H9 (cell line): ENCODE measurements around the gene WDR33. TPM values are rescaled to one million over a fixed set of nuclear protein-coding genes. Genes with fewer than 3 reads are reported as not detected.

Experiments used
- DNase-seq: peaks from one replicate; pipeline ENCODE4 v3.0.0-alpha.2; 2017
- H2AFZ ChIP-seq: one replicate; pipeline ENCODE4 v1.6.1; 2013; ENCODE audit warnings: mild to moderate bottlenecking, low read length, control low read depth, moderate library complexity
- H2AK5ac ChIP-seq: 2 replicates; pipeline ENCODE4 v1.6.1; 2013; ENCODE audit warnings: low read length, control low read depth, mixed read lengths; ENCODE audit not compliant: insufficient read length
- H2BK120ac ChIP-seq: one replicate; pipeline ENCODE4 v1.6.1; 2013; ENCODE audit warnings: low read depth, mild to moderate bottlenecking, low read length, control low read depth, inconsistent platforms; ENCODE audit not compliant: poor library complexity, severe bottlenecking
- H2BK12ac ChIP-seq: 2 replicates; pipeline ENCODE4 v1.6.1; 2013; ENCODE audit warnings: low read length, control low read depth, mixed read lengths, low read depth; ENCODE audit not compliant: insufficient read length
- H2BK15ac ChIP-seq: 2 replicates; pipeline ENCODE4 v1.6.1; 2013; ENCODE audit warnings: low read depth, low read length, control low read depth
- H2BK20ac ChIP-seq: one replicate; pipeline ENCODE4 v1.6.1; 2013; ENCODE audit warnings: low read depth, mild to moderate bottlenecking, low read length, control low read depth, inconsistent platforms; ENCODE audit not compliant: poor library complexity, severe bottlenecking
- H2BK5ac ChIP-seq: 2 replicates; pipeline ENCODE4 v1.6.1; 2013; ENCODE audit warnings: low read length, control low read depth, mixed read lengths; ENCODE audit not compliant: insufficient read length
- H3K14ac ChIP-seq: 2 replicates; pipeline ENCODE4 v1.6.1; 2013; ENCODE audit warnings: low read length, control low read depth; ENCODE audit not compliant: insufficient read depth
- H3K18ac ChIP-seq: 2 replicates; pipeline ENCODE4 v1.6.1; 2013; ENCODE audit warnings: low read depth, mild to moderate bottlenecking, mixed read lengths, low read length, control low read depth; ENCODE audit not compliant: insufficient read length
- H3K23ac ChIP-seq: 2 replicates; pipeline ENCODE4 v1.6.1; 2013; ENCODE audit warnings: low read length, control low read depth, mixed read lengths, low read depth; ENCODE audit not compliant: insufficient read length
- H3K23me2 ChIP-seq: 2 replicates; pipeline ENCODE4 v1.6.1; 2013; ENCODE audit warnings: low read depth, mild to moderate bottlenecking, mixed read lengths, low read length, control low read depth; ENCODE audit not compliant: insufficient read length, poor library complexity, severe bottlenecking
- H3K27ac ChIP-seq: 2 replicates; pipeline ENCODE4 v1.5.1; 2013; ENCODE audit warnings: low read length, control low read depth, mixed read lengths, low read depth; ENCODE audit not compliant: insufficient read length
- H3K27me3 ChIP-seq: 2 replicates; pipeline ENCODE4 v1.6.1; 2013; ENCODE audit warnings: low read length, control low read depth, inconsistent platforms; ENCODE audit not compliant: insufficient read depth
- H3K4ac ChIP-seq: 2 replicates; pipeline ENCODE4 v1.6.1; 2013; ENCODE audit warnings: low read depth, mild to moderate bottlenecking, control low read depth, inconsistent platforms, low read length, moderate library complexity
- H3K4me1 ChIP-seq: 2 replicates; pipeline ENCODE4 v1.6.1; 2013; ENCODE audit warnings: low read length, control low read depth, inconsistent platforms; ENCODE audit not compliant: insufficient read depth
- H3K4me2 ChIP-seq: 2 replicates; pipeline ENCODE4 v1.6.1; 2013; ENCODE audit warnings: low read length, control low read depth, mixed read lengths; ENCODE audit not compliant: insufficient read length, insufficient read depth
- H3K56ac ChIP-seq: 2 replicates; pipeline ENCODE4 v1.6.1; 2013; ENCODE audit warnings: low read depth, mild to moderate bottlenecking, mixed read lengths, low read length, control low read depth; ENCODE audit not compliant: insufficient read length
- H3K79me1 ChIP-seq: 2 replicates; pipeline ENCODE4 v1.6.1; 2013; ENCODE audit warnings: low read depth, mild to moderate bottlenecking, moderate library complexity, low read length, control low read depth, inconsistent platforms; ENCODE audit not compliant: insufficient read depth, poor library complexity, severe bottlenecking
- H3K79me2 ChIP-seq: 2 replicates; pipeline ENCODE4 v1.6.1; 2013; ENCODE audit warnings: low read length, control low read depth, inconsistent platforms; ENCODE audit not compliant: insufficient read depth
- H3K9ac ChIP-seq: 2 replicates; pipeline ENCODE4 v1.6.1; 2013; ENCODE audit warnings: low read length, control low read depth, mixed read lengths; ENCODE audit not compliant: insufficient read length; ENCODE audit errors: extremely low read depth
- H3K9me3 ChIP-seq: one replicate; pipeline ENCODE4 v1.6.1; 2013; ENCODE audit warnings: low read depth, low read length, inconsistent platforms; ENCODE audit not compliant: control insufficient read depth
- H3T11ph ChIP-seq: one replicate; pipeline ENCODE4 v1.6.1; 2013; ENCODE audit warnings: mild to moderate bottlenecking, low read length, control low read depth, inconsistent platforms
- H4K20me1 ChIP-seq: one replicate; pipeline ENCODE4 v1.6.1; 2013; ENCODE audit not compliant: control insufficient read depth, insufficient read length, insufficient read depth
- H4K5ac ChIP-seq: 2 replicates; pipeline ENCODE4 v1.6.1; 2013; ENCODE audit warnings: low read depth, mild to moderate bottlenecking, mixed read lengths, low read length, control low read depth; ENCODE audit not compliant: insufficient read length
- H4K8ac ChIP-seq: replicated peaks from 2 replicates; pipeline ENCODE4 v1.6.1; 2013; ENCODE audit warnings: low read length, control low read depth, mixed read lengths, low read depth; ENCODE audit not compliant: insufficient read length
- H4K91ac ChIP-seq: 2 replicates; pipeline ENCODE4 v1.6.1; 2013; ENCODE audit warnings: low read depth, mild to moderate bottlenecking, moderate library complexity, mixed read lengths, low read length, control low read depth; ENCODE audit not compliant: insufficient read length
- H3K27ac Mint-ChIP-seq, 3 experiments: 2 replicates in 2 of 3; 3 replicates in 1 of 3; pipeline ENCODE4 v1.8.0; 2020 to 2021; ENCODE audit warnings: mixed read lengths in 3 of 3, mild to moderate bottlenecking in 1 of 3, moderate library complexity in 1 of 3
- H3K27me3 Mint-ChIP-seq: 2 replicates; pipeline ENCODE4 v1.8.0; 2021; ENCODE audit warnings: low read depth, mild to moderate bottlenecking, moderate library complexity, mixed read lengths
- H3K36me3 Mint-ChIP-seq, 3 experiments: 2 replicates in 2 of 3; 3 replicates in 1 of 3; pipeline ENCODE4 v1.8.0; 2020 to 2021; ENCODE audit warnings: low read depth in 3 of 3, mixed read lengths in 3 of 3; ENCODE audit not compliant: insufficient read depth in 1 of 3
- H3K4me1 Mint-ChIP-seq, 2 experiments: 2 replicates each; pipeline ENCODE4 v1.8.0; 2020; ENCODE audit warnings: mixed read lengths in 2 of 2
- H3K4me3 Mint-ChIP-seq, 2 experiments: 2 replicates in 1 of 2; 3 replicates in 1 of 2; pipeline ENCODE4 v1.8.0; 2020 to 2021; ENCODE audit warnings: mild to moderate bottlenecking in 2 of 2, mixed read lengths in 2 of 2, moderate library complexity in 1 of 2
- H3K9me3 Mint-ChIP-seq, 2 experiments: 2 replicates in 1 of 2; 3 replicates in 1 of 2; pipeline ENCODE4 v1.8.0; 2020; ENCODE audit warnings: mild to moderate bottlenecking in 2 of 2, mixed read lengths in 2 of 2, moderate library complexity in 1 of 2
- WGBS: extraction: QIAGEN DNeasy Blood & Tissue Kit; methylation state at CpG from one replicate; pipeline ENCODE4 v1.1.7; 2013; ENCODE audit warnings: missing lambda C conversion rate, low lambda C conversion rate, mixed read lengths; ENCODE audit not compliant: insufficient read length; ENCODE audit errors: extremely low coverage; 5-methylcytosine and 5-hydroxymethylcytosine counted together
- total RNA-seq: library from RNA; stranded (reverse); gene quantifications from 2 replicates; pipeline ENCODE4 v1.2.1, GENCODE V29; 2021
- TF ChIP-seq, protein P1 (sequence below): fragments of 200-600 bp; sonication (generic); conservative IDR thresholded peaks from 3 replicates; pipeline ENCODE4 v1.8.0; 2021; ENCODE audit warnings: antibody characterized with exemption, mild to moderate bottlenecking

The WDR33 gene
- total RNA-seq, 1 experiment from 2014 or later: 86.0 TPM

DNA sequence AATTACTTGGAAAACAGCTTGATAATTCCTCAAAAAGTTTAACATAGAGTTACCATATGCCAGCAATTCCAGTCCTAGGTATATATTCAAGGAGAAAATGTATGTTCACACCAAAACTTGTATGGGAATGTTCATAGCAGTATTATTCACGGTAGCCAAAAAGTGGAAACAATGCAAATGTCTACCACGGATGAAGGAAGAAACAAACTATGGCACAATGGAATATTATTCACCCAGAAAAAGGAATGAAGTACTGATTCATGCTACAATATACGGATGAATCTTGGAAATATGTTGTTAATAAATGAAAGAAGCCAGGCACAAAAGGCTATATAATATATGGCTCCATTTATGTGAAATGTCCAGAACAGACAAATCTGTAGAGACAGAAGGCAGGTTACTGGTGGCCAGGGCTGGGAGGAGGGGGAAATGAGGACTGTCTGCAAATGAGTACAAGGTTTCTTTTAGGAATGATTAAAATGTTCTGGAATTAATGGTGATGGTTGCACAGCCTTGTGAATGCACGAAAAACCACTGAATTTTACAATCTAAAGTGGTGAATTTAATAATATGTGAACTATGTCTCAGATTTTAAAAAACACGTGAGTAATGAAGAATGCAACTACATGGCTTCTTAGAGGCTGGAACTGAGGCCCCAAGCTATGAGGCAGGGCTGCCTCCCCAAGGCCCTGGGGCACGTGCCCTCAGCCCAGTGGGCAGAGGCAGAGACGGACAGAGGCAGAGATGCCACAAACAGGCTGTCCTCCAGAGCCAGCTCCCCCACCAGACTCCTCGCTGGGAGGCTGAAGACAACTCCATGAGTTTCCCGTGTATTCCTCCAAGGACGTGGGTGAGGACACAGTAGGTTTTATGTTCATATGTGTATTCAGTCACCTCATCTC lies 140.7 kb downstream of the WDR33 start:
- Histone ChIP-seq H3K9me3 (no peaks in the 10 kb centered on the region), H3K79me2 (no peaks in the 10 kb centered on the region), H3K23me2 (no peaks in the 10 kb centered on the region), H2BK12ac (no peak overlapping the region), H4K91ac (no peak overlapping the region), H2BK5ac (no peak overlapping the region), H3K23ac (no peak overlapping the region), H3K27ac (no peak overlapping the region), H3K14ac (no peak overlapping the region), H2BK20ac (no peak overlapping the region), H3K4ac (no peak overlapping the region), H3K79me1 (no peaks in the 10 kb centered on the region), H3K18ac (no peak overlapping the region), H2AFZ (no peak overlapping the region), H4K5ac (no peak overlapping the region), H3K27me3 (peaks cover 9% of the 10 kb centered on the region), H4K8ac (no peak overlapping the region), H2BK120ac (no peak overlapping the region), H3K4me2 (no peak overlapping the region), H3K9ac (no peak overlapping the region), H2AK5ac (no peak overlapping the region), H2BK15ac (no peak overlapping the region), H3K56ac (no peak overlapping the region), H3T11ph (no peak overlapping the region), H4K20me1 (no peaks in the 10 kb centered on the region), H3K4me1 (no peaks in the 10 kb centered on the region)
- H3K4me3 Mint-ChIP-seq: no peak overlapping the region
- H3K27ac Mint-ChIP-seq: peak overlapping the region in 1 of 3 experiments; percentile 31; a peak in 1 of 7 replicates
- TF ChIP-seq, protein P1, sequence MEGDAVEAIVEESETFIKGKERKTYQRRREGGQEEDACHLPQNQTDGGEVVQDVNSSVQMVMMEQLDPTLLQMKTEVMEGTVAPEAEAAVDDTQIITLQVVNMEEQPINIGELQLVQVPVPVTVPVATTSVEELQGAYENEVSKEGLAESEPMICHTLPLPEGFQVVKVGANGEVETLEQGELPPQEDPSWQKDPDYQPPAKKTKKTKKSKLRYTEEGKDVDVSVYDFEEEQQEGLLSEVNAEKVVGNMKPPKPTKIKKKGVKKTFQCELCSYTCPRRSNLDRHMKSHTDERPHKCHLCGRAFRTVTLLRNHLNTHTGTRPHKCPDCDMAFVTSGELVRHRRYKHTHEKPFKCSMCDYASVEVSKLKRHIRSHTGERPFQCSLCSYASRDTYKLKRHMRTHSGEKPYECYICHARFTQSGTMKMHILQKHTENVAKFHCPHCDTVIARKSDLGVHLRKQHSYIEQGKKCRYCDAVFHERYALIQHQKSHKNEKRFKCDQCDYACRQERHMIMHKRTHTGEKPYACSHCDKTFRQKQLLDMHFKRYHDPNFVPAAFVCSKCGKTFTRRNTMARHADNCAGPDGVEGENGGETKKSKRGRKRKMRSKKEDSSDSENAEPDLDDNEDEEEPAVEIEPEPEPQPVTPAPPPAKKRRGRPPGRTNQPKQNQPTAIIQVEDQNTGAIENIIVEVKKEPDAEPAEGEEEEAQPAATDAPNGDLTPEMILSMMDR: no peak
- H3K9me3 Mint-ChIP-seq: no peaks in the 10 kb centered on the region
- no peaks in the 10 kb centered on the region; a peak in 1 of 7 replicates for H3K36me3 Mint-ChIP-seq
- H3K4me1 Mint-ChIP-seq: peaks cover 0 to 4% of the 10 kb centered on the region in 2 experiments; a peak in 1 of 4 replicates
- no CpG with 5 or more reads among the region's 10 CpGs for WGBS
- peaks cover 75% of the 10 kb centered on the region for H3K27me3 Mint-ChIP-seq
- no peak for DNase-seq
